Liver (tissue), 9 donors: Measurements from ENCODE around the gene C2orf49. TPM values are rescaled to one million over a fixed set of nuclear protein-coding genes. Genes with fewer than 3 reads are reported as not detected.

Experiments
- DNase-seq: peaks from one replicate; pipeline ENCODE4 v3.0.0-alpha.2; 2017; ENCODE audit warnings: low spot score
- H3K27ac ChIP-seq, 2 donors: one replicate each; pipeline ENCODE4 v1.7.0; 2013; ENCODE audit warnings: inconsistent platforms in 2 of 2, low read length in 2 of 2, control low read depth in 1 of 2, low read depth in 1 of 2, mild to moderate bottlenecking in 1 of 2
- H3K27me3 ChIP-seq, 4 donors: one replicate each; pipeline versions ENCODE4 v1.6.1 to v1.7.0; 2013; ENCODE audit warnings: low read length in 3 of 4, inconsistent platforms in 1 of 4, mild to moderate bottlenecking in 1 of 4, moderate library complexity in 1 of 4; ENCODE audit not compliant: control insufficient read depth in 4 of 4, insufficient read depth in 4 of 4
- H3K36me3 ChIP-seq, 4 donors: one replicate each; pipeline versions ENCODE4 v1.6.1 to v1.7.0; 2013; ENCODE audit warnings: low read length in 3 of 4, mild to moderate bottlenecking in 3 of 4, low read depth in 1 of 4, moderate library complexity in 1 of 4; ENCODE audit not compliant: control insufficient read depth in 4 of 4, insufficient read depth in 3 of 4
- H3K4me1 ChIP-seq, 4 donors: one replicate each; pipeline versions ENCODE4 v1.6.1 to v1.7.0; 2013; ENCODE audit warnings: low read length in 3 of 4, mild to moderate bottlenecking in 3 of 4, moderate library complexity in 1 of 4; ENCODE audit not compliant: control insufficient read depth in 4 of 4, insufficient read depth in 4 of 4
- H3K4me3 ChIP-seq, 3 donors: one replicate each; pipeline versions ENCODE4 v1.6.1 to v1.7.0; 2013; ENCODE audit warnings: low read length in 3 of 3, control low read depth in 1 of 3, low read depth in 1 of 3, mild to moderate bottlenecking in 1 of 3
- H3K9ac ChIP-seq, 2 donors: one replicate each; pipeline ENCODE4 v1.7.0; 2013; ENCODE audit warnings: low read length in 2 of 2, mild to moderate bottlenecking in 2 of 2, moderate library complexity in 2 of 2, control low read depth in 1 of 2, low read depth in 1 of 2
- H3K9me3 ChIP-seq, 4 donors: one replicate each; pipeline versions ENCODE4 v1.6.1 to v1.7.0; 2013; ENCODE audit warnings: low read length in 3 of 4; ENCODE audit not compliant: control insufficient read depth in 4 of 4
- CTCF ChIP-seq: fragments of 150-350 bp; IDR thresholded peaks from 2 replicates; pipeline ENCODE4 v1.5.1; 2017; ENCODE audit warnings: improper control_type of control experiment, low read depth, low read length; ENCODE audit not compliant: missing input control
- EGR1 ChIP-seq, 2 donors: IDR thresholded peaks; 2 replicates each; pipeline ENCODE4 v1.6.1; 2016 to 2018; ENCODE audit warnings: antibody characterized with exemption in 2 of 2, low read depth in 2 of 2
- GABPA ChIP-seq, 2 donors: IDR thresholded peaks in 1 of 2; conservative IDR thresholded peaks in 1 of 2; 2 replicates each; pipeline ENCODE4 v1.6.1; 2016; ENCODE audit warnings: antibody characterized with exemption in 2 of 2, mild to moderate bottlenecking in 1 of 2, moderate library complexity in 1 of 2
- HNF4G ChIP-seq: IDR thresholded peaks from 2 replicates; pipeline ENCODE4 v1.6.1; 2016; ENCODE audit warnings: antibody characterized with exemption
- JUND ChIP-seq, 2 donors: IDR thresholded peaks; 2 replicates each; pipeline ENCODE4 v1.6.1; 2016; ENCODE audit warnings: antibody characterized with exemption in 2 of 2
- MAX ChIP-seq: IDR thresholded peaks from 2 replicates; pipeline ENCODE4 v1.6.1; 2016; ENCODE audit warnings: antibody characterized with exemption
- NR2F2 ChIP-seq: IDR thresholded peaks from 2 replicates; pipeline ENCODE4 v1.6.1; 2016; ENCODE audit warnings: antibody characterized with exemption
- RAD21 ChIP-seq, 2 donors: IDR thresholded peaks; 2 replicates each; pipeline ENCODE4 v1.6.1; 2016; ENCODE audit warnings: antibody characterized with exemption in 2 of 2, mild to moderate bottlenecking in 2 of 2
- RXRA ChIP-seq, 2 donors: IDR thresholded peaks; 2 replicates each; pipeline ENCODE4 v1.6.1; 2017 to 2018; ENCODE audit warnings: antibody characterized with exemption in 2 of 2, mild to moderate bottlenecking in 1 of 2
- SP1 ChIP-seq: IDR thresholded peaks from 2 replicates; pipeline ENCODE4 v1.6.1; 2018; ENCODE audit warnings: antibody characterized with exemption, mild to moderate bottlenecking
- TAF1 ChIP-seq: conservative IDR thresholded peaks from 2 replicates; pipeline ENCODE4 v1.6.1; 2016; ENCODE audit warnings: antibody characterized with exemption, mild to moderate bottlenecking
- YY1 ChIP-seq: IDR thresholded peaks from 2 replicates; pipeline ENCODE4 v1.6.1; 2016; ENCODE audit warnings: antibody characterized with exemption, mild to moderate bottlenecking
- WGBS: extraction: QIAGEN DNeasy Blood & Tissue Kit; methylation state at CpG from one replicate; pipeline ENCODE4 v1.1.7; 2013; 5-methylcytosine and 5-hydroxymethylcytosine counted together
- polyA plus RNA-seq, 2 donors: library from polyadenylated mRNA; stranded (reverse) in 1 of 2; unstranded in 1 of 2; fragments of 200-250 nt in 1 of 2; fragments of >200 nt in 1 of 2; fragmentation: Nextera tagmentation in 1 of 2; extraction: Ambion mirVana in 1 of 2; gene quantifications; one replicate each; pipeline versions ENCODE4 v1.2.1 to v1.2.3, GENCODE V29; 2013 to 2015
- total RNA-seq, 2 donors: library from RNA; depleted of rRNA; stranded (reverse); fragments of >200 nt; gene quantifications; one replicate each; pipeline ENCODE4 v1.2.3, GENCODE V29; 2014
- TF ChIP-seq, protein P1 (sequence below): IDR thresholded peaks from 2 replicates; pipeline ENCODE4 v1.6.1; 2016; ENCODE audit warnings: antibody characterized with exemption
- TF ChIP-seq, protein P2 (sequence below): IDR thresholded peaks from 2 replicates; pipeline ENCODE4 v1.6.1; 2016; ENCODE audit warnings: antibody characterized with exemption
- donor health status: healthy.
- donor health status: healthy.
- donor health status: healthy.
- donor health status: healthy.
- donor health status: healthy.

C2orf49 gene
- total and polyA plus RNA-seq, 4 donors, result 3.3 to 8.2 (median 8.1) TPM

DNA sequence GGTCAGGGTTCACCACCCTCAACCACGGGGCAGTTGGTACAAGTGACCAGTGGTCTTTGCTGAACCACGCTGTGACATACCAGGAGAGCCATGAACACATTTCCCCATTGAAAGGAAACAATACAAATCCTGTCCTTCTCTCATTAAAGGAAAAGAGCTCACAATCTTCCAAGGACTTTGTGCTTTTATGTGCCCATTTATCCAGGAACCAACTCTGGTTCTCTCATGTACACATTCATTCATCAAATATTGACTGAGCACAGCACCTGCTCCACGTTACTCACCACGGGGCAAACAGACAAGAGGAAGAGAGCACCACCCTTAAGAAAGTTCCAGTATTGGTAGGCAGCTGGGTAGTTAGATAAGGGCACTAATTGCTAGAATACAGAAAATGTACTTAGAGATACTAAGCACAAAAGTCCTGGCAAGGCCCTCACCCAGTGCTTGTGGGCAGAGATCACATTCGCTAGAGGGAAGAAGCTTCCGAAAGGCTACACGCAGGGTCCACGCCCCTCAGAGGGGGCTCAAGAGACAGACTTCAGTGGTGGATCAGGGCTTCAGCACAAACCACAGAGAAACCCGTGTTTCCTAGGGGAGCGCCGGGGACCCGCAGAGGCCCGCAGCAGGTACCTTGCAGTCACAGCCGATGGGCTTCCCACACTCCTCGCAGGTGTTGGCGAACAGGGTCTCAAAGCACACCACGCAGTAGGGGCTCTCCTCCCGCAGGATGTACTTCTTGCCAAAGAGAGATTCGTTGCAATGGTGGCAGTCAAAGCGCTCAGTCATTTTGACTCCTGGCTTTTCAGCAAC lies 48.6 kb downstream of the C2orf49 start:
- no peak for DNase-seq
- no peak overlapping the region for H3K27ac ChIP-seq

DNA sequence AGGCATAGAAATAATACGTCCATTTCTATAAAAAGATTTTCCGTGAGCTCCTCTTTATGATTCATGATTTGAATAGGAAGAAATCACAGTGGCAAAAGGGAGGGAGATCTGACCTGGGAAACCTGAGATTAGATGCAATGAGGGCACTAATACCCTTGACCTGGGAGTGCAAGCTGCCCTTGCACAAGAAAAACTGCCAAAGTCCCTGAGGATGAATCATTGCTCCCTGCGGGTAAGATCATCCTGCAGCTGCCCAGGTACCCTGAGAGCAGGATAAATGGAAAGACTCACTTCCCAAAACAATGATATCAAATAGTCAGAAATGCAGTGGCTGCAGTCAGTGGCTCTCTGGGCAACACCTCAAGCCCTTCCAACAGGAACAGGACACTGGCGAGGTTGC lies 49.9 kb downstream of the C2orf49 start:
- 94% methylated on average over 4 of the region's 4 CpGs for WGBS
- Histone ChIP-seq H3K27ac (no peak overlapping the region), H3K9me3 (no peaks in the 10 kb centered on the region), H3K36me3 (peaks cover 0 to 8% (median 0%) of the 10 kb centered on the region in 4 donors), H3K4me1 (no peaks in the 10 kb centered on the region), H3K9ac (no peak overlapping the region), H3K27me3 (no peaks in the 10 kb centered on the region), H3K4me3 (no peak overlapping the region)
- DNase-seq, result no peak
- TF ChIP-seq YY1, result no peak
- TF ChIP-seq RAD21 (IDR thresholded peaks at IDR 0.05), result no peak
- TF ChIP-seq GABPA (IDR thresholded peaks at IDR 0.05 in 1 of 2, conservative IDR thresholded peaks at IDR 0.05 in 1 of 2), result no peak
- no peak for TF ChIP-seq MAX
- TF ChIP-seq SP1, result no peak
- TF ChIP-seq, protein P1, sequence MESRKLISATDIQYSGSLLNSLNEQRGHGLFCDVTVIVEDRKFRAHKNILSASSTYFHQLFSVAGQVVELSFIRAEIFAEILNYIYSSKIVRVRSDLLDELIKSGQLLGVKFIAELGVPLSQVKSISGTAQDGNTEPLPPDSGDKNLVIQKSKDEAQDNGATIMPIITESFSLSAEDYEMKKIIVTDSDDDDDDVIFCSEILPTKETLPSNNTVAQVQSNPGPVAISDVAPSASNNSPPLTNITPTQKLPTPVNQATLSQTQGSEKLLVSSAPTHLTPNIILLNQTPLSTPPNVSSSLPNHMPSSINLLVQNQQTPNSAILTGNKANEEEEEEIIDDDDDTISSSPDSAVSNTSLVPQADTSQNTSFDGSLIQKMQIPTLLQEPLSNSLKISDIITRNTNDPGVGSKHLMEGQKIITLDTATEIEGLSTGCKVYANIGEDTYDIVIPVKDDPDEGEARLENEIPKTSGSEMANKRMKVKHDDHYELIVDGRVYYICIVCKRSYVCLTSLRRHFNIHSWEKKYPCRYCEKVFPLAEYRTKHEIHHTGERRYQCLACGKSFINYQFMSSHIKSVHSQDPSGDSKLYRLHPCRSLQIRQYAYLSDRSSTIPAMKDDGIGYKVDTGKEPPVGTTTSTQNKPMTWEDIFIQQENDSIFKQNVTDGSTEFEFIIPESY, result no peak
- TF ChIP-seq RXRA (IDR thresholded peaks at IDR 0.05), result no peak
- TF ChIP-seq, protein P2, sequence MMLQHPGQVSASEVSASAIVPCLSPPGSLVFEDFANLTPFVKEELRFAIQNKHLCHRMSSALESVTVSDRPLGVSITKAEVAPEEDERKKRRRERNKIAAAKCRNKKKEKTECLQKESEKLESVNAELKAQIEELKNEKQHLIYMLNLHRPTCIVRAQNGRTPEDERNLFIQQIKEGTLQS, result no peak
- no peak for TF ChIP-seq JUND (IDR thresholded peaks at IDR 0.05)

More for the DNA sequence above, 48.6 kb downstream of the C2orf49 start:
- Histone ChIP-seq H3K4me1 (no peaks in the 10 kb centered on the region), H3K27me3 (no peaks in the 10 kb centered on the region), H3K9me3 (no peaks in the 10 kb centered on the region), H3K4me3 (no peak overlapping the region), H3K9ac (no peak overlapping the region), H3K36me3 (peaks cover 0 to 8% (median 0%) of the 10 kb centered on the region in 4 donors)
- WGBS, result 89% methylated on average over 20 of the region's 20 CpGs
- TF ChIP-seq YY1 (no peak), EGR1 (IDR thresholded peaks at IDR 0.05; ENCODE audit: low read depth in 2 of 2) (no peak), NR2F2 (no peak), GABPA (IDR thresholded peaks at IDR 0.05 in 1 of 2, conservative IDR thresholded peaks at IDR 0.05 in 1 of 2) (no peak), TAF1 (no peak), HNF4G (no peak), CTCF (no peak), SP1 (no peak), RAD21 (IDR thresholded peaks at IDR 0.05) (no peak)
- TF ChIP-seq, protein P2, result no peak
